HG03064 (cell line): ENCODE data around the gene EMD.

ENCODE experiments used
- ATAC-seq: cut with Tn5 transposase; IDR thresholded peaks from one replicate; pipeline ENCODE4 v1.9.1; 2021; ENCODE audit warnings: low read depth; ENCODE audit not compliant: unreplicated experiment

Gene EMD

GRCh38 chrX:154378799-154379568, at the start of gene EMD:
Gene EMD (plus strand): TSS chrX:154379295. CDS start chrX:154379485, 190 bp downstream.
- peak; percentile 82 for ATAC-seq

GRCh38 chrX:154332561-154332960, 46.5 kb upstream of the EMD start:
- ATAC-seq: no peak

- ATAC-seq: no peak
Observed at GRCh38 chrX:154333116-154333515, 46.0 kb upstream of the EMD start.

- no peak for ATAC-seq
Observed at GRCh38 chrX:154333837-154334271, 45.2 kb upstream of the EMD start.

- no peak for ATAC-seq
Observed at GRCh38 chrX:154334496-154334895, 44.6 kb upstream of the EMD start.

- peak; percentile 64 for ATAC-seq
Observed at GRCh38 chrX:154341399-154342298, 37.4 kb upstream of the EMD start.

- ATAC-seq: peak; percentile 6
Observed at GRCh38 chrX:154343063-154343462, 36.0 kb upstream of the EMD start.

GRCh38 chrX:154343620-154344019, 35.5 kb upstream of the EMD start:
- ATAC-seq: peak; percentile 30

GRCh38 chrX:154348114-154348531, 31.0 kb upstream of the EMD start:
- no peak for ATAC-seq

- no peak for ATAC-seq
Observed at GRCh38 chrX:154348646-154349358, 30.3 kb upstream of the EMD start.

- no peak for ATAC-seq
Observed at GRCh38 chrX:154349359-154349935, 29.6 kb upstream of the EMD start.

GRCh38 chrX:154349979-154350378, 29.1 kb upstream of the EMD start:
- ATAC-seq: no peak

GRCh38 chrX:154350429-154351182, 28.5 kb upstream of the EMD start:
- no peak for ATAC-seq

GRCh38 chrX:154351183-154352011, 27.7 kb upstream of the EMD start:
- ATAC-seq: no peak

GRCh38 chrX:154352012-154352401, 27.1 kb upstream of the EMD start:
- no peak for ATAC-seq

GRCh38 chrX:154352466-154352865, 26.6 kb upstream of the EMD start:
- ATAC-seq: no peak

GRCh38 chrX:154353172-154353843, 25.8 kb upstream of the EMD start:
- ATAC-seq: no peak

- ATAC-seq: no peak
Observed at GRCh38 chrX:154354013-154354412, 25.1 kb upstream of the EMD start.
